NCI-H2029 (cell line): Measurements from ENCODE around the gene AGBL1.

ENCODE experiments used
- DNase-seq: peaks from one replicate; lab custom pipeline; 2025; lab: John Stamatoyannopoulos, UW

AGBL1 gene

DNA sequence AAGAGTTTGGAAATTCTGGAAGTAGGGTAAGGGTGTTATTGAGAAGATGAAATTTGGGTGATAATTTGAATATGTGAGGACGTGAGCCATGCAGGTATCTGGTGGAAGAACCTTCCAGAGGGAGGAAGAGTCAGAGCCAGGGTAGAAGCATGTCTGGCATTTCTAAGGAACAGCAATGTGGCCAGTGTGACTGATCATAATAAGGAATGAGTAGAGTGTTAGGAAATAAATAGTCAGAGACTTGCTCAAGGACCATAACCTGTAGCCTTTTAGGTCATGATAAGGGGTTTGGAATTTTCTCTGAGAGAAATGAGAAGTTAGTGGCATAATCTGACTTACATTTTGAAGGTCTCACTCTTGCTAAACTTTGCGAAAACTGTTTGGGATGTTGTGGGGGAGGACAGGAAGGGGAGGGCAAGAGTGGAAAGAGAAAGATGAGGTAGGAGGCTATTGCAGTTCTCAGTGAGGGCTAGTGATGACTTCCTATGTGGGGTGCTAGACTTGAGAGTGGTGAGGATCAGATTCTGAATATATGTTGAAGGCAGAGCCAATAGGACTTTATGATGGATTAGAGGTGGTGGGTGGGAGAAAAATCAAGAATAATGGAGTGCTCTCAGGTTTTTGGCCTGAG is 568.3 kb downstream of the AGBL1 start:
- DNase-seq, result no peak

DNA sequence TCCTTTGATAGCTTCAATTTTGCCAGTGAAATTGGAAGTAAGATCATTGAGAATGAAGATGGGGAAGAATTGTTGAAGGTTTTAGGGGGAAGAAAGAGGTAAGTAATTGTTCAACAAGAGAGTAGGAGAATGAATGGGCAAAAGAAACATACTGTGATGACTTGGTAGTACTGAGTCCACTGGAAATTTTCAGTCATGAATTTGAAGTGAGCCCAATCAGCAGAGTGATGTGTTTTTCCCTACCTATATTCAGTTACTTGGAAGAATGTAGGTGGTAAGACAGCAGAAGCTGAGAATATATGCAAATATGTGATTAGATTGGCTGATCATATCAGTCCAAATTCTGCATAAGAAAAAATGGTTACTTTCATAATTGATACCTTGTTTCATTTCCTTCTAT is 569.6 kb downstream of the AGBL1 start:
- DNase-seq, result no peak

DNA sequence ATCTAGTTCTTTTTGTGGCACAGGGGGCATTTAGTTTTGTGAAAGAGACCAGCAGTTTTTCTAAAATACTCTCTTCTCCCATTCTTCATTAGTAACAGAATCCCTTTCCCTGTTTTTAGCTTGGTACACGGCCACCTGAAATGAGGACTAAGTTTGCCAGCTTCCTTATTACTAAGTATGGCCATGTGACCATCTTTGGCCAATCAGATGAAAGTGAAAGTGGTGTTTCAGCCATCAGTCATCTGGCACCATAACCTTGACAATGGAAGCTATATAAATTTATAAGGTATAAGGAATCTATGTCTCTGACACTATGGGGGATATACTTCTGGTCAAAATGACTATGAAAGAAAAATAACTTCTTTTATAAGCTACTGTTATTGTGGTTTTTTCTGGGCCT is 570.4 kb downstream of the AGBL1 start:
- peak; percentile 8 for DNase-seq

DNA sequence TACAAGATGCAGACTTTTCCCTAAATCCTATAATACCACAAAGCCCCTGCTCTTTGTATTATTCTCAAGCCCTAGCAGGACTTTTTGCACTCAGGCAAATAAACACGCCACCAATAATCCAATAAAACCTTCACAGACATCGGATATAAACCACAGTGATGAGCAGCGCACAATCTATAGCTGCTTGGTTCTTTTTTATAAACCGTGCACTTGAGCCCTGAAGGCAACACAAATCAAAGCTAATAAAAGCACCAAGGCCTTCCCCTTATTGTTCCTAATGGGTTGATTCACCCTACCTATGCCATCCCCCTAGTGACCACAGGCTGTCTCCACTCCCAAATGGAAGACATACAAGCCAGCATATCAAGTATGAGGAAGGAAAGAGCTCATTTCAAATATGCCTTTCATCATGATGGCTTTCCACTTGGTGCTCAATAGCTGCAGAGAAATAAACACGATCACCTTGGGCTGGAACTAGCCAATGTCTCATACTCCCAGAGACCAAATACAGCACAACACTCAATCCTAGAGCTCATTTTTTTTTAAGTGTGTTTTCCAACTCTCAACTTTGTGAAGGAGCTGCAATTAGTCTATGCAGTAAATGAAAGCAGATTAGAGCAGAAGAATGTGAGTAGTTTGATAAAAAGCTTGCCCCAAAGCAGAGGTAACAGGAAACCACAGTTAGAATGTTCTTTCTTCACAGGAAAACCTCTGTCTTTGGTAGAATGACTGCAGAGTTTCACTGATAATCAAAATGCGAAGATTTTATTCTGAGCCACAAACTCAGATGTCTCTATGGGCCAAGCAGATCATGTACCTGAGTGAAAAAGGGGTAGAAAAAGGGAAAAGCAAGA is 573.9 kb downstream of the AGBL1 start:
- DNase-seq, result no peak

DNA sequence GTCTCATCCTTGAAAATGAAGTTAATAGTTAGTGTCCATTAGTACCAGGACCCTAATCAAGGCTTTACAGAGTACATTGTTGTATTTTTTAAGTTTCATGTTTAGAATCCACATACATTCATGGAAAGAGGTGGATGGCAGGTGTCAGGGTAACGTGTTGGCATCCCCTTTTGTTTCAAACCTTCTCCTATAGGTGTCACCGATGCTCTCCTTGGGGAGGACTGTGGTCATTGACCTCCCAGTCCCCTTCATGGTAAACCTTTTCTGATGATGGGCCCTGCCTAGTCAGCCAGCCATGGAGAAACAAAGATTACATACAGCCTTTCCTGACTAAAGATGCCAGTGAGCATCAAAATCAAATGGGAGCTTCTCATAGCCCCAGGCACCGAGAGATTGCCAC is 574.8 kb downstream of the AGBL1 start:
- DNase-seq, result no peak

DNA sequence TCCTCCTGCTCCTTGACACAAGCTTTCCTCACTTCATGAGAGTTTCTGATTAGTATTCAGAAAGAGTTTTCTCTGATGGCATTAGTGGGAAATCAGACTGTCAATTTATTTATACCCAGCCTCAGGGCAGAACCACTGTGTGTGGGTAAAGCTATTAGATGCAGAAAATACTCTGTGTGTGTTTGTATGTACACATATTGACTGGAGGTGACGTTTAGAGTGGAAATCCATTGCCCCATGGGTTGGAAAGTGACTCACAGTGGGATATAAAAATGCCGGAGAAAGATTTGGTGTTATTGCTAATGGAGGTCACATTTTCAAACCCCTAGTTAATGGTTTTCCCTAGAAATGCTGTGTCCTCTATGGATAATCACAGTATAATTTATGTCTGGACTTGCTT is 577.6 kb downstream of the AGBL1 start:
- no peak for DNase-seq

DNA sequence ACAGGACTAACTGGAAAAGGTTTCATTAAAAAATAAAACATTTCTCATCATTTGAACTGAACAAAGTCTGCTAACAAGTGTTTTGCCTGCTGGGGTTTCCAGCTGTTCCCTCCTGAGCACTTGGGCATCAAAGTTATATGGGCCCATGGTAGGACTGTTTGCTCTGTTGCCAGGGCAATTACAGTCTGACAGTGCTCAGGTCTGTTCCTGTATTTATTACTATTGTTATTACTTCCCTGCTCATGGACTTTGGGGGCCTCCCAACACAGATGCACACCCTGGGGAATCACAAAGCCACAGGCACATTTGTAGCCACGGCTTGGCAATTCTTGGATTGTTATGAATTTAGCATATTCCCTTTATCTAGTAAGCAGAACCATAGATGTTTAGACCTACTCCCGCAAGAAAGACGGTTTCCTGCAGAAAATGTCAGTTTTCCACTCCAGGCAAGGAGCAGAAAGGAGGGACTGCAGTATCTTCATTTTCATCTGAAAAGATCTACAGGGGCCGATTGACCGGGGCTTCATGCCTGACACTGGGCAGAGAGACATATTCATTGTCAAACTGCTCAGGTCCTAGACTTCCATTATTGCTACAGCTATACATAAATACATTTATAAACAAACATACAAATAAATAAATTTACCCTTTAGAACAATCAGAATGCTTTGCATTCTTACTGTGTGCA is 580.2 kb downstream of the AGBL1 start:
- no peak for DNase-seq

GRCh38 chr15:86661580-86661979 is 581.9 kb downstream of the AGBL1 start:
- no peak for DNase-seq

- no peak for DNase-seq
Observed at GRCh38 chr15:86663304-86663703, 583.6 kb downstream of the AGBL1 start.

DNA sequence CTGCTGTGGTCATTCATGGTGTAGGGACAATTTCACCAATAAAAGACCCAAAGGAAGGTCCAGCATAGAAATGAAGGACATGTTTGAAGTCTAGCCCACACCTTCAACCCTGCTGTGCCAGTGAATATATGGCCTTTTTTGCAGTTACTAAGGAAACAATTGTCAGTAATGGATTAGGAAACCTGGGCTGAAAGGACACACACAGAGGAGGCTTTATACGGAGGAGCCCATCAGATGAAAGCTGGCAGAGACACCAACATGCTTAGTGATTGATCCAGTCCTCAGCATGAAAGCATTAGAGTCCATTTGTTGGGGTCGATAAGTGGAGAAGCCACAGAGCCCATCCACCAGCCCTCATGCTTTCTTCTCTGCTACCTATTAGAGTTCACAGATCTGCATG is 584.3 kb downstream of the AGBL1 start:
- DNase-seq, result no peak

- no peak for DNase-seq
Observed at GRCh38 chr15:86664581-86664980, 584.9 kb downstream of the AGBL1 start.

- DNase-seq, result no peak
Observed at GRCh38 chr15:86676002-86676401, 596.3 kb downstream of the AGBL1 start.

GRCh38 chr15:86677278-86677677 is 597.6 kb downstream of the AGBL1 start:
- DNase-seq, result no peak

GRCh38 chr15:86685263-86685662 is 605.6 kb downstream of the AGBL1 start:
- DNase-seq, result no peak

DNA sequence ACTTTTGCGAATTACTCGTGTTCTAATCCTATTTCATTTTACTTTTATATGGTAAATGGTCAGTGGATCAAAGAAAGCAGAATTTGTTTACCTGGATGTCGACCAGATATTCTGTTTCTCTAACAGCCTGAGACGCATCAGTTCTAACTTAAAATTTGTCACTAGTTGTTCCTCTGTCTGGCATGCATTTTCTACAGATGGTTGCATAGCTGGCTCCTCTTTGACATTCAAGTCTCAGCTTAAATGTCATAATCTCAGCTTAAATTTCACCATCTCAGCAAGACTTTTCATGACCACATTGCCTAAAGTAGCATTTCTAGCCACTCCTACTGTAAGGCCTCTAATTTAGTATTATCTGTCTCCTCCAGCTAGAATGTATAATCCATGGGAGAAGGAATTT is 609.3 kb downstream of the AGBL1 start:
- no peak for DNase-seq

- DNase-seq, result no peak
Observed at GRCh38 chr15:86690566-86690965, 610.9 kb downstream of the AGBL1 start.

- DNase-seq, result no peak
Observed at GRCh38 chr15:86691091-86691663, 611.5 kb downstream of the AGBL1 start.

GRCh38 chr15:86700864-86701610 is 621.4 kb downstream of the AGBL1 start:
- no peak for DNase-seq

DNA sequence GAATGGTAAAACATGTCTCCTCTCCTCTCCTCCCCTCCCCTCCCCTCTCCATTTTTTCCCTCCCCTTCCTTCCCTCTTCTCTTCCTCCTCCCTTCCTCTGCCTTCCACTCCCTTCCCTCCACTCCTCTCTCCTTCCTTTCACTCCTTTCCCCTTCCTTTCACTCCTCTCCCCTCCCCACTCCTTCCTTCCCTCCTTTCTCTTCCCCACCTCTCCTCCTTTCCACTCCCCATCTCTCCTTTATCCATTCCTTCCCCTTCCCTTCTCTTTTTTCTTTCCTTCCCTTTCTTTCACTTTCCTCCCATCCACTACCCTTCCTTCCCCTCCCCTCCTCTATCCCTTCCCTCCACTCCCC is 621.9 kb downstream of the AGBL1 start:
- DNase-seq, result no peak

DNA sequence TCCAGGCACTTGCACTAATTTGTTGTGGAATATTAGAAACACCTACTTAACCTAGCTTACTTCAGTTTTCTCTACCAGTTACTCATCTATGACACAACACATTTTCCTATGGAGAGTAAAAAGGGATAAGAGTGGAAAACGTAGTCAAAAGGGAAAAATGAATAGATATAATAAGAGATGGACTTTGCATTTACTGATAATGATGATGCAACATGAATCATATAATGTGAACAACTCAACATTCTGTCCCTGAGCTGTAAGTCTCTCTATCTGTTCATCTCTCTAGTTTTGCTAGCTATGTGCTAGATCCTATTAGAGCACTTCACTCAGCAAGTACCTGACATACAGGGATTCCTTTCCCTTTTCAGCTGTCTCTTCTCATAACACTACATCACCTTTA is 627.1 kb downstream of the AGBL1 start:
- no peak for DNase-seq

DNA sequence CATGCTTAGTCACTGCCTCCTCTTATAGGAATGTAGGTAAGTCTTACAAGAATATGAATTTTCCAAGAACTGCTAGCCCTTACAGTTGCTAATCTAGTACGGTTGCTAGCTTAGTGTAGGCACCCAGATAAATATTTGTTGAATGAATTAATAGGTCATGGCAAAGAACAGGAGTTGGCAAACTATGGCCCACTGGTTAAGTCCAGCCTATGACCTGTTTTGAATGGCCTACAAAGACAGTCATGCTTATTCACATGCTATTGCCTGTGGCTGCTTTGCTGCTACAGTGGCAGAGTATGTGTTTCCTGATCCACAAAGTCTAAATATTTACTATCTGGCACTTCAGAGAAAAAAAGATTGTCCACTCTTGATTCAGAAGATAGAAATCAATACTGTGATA is 631.8 kb downstream of the AGBL1 start:
- no peak for DNase-seq

GRCh38 chr15:86714241-86714640 is 634.6 kb downstream of the AGBL1 start:
- no peak for DNase-seq
